ENCODE results near the gene LAMB1.
"Not testable (repeated sequence)": the region's sequence is repeated elsewhere in the genome, so short reads cannot be mapped to it uniquely, and the experiment has no call there.

LAMB1 gene

DNA sequence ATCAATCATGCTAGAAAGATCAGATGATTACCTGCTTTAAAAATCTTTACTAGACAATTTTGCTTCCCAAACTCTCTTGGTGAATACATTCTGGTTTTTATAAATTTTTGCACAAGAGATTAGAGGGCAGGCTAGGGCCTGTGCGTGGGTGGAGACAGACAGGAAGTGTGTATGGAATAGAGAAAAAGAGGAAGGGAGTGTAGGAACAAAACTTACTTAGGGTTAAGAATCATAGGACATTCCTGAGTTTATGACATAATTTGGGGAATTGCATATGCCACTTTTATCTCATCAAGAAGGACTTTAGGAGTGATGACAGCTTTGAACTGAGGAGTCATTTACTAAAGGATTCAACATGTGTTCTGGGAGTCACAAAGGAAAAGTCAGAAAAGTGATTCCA lies 31.3 kb downstream of the LAMB1 start:
- DNase-seq (ENCODE audit: low read depth in 2 of 2) = no peak

DNA sequence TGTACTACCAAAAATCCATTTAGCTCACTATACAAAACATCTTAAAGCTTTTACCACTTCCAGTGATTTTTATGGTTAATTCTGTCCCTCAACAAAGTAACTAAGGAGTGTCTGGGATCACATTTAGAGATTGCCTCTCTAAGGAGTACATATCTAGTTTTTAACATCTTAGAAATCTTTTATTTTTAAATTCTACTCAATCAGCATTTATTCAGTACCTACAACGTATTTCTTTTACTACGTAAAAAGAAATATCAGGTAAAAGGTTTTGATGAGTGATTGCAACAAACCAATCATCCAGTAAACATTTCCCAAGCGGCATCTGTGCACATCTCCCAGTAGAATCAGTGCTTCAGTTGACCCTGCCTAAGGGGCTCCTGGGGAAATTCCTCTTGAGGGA lies 31.9 kb downstream of the LAMB1 start:
- DNase-seq (ENCODE audit: low read depth in 2 of 2) = no peak

DNA sequence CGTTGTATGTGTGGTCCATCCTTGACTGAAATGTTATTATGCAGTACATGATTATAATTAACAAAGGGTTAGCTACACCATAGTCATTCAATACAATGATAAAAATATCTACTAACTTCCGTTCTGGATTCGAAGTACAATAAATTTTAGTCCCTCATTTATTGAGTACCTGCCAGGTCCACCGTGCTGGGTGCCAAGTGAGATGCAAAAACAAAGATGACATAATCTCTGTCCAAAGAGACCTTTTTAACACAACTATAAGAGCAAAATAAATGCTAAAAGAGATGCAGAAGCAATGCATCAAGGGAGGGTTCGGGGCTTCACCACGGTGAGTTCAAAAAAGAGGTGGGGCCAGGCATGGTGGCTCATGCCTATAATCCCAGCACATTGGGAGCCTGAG lies 33.1 kb downstream of the LAMB1 start:
- DNase-seq (ENCODE audit: low read depth in 2 of 2) = no peak

DNA sequence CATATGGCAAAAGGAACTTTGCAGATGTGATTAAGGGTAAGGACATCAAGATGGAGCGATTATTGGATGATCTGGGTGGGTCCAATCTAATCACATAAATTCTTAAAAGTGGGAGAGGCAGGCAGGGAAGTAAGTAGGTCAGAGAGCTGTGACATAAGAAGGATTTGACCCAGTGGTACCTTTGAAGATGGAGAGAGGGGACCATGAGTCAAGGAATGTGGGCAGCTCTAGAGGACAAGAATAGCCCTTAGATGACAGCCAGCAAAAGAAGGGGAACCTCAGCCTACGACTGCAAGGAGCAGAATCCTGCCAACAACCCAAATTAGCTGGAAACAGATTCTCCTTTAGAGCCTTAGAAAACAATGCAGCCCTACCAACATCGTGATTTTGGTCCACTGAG lies 34.5 kb downstream of the LAMB1 start:
- no peak for DNase-seq (ENCODE audit: low read depth in 2 of 2)

DNA sequence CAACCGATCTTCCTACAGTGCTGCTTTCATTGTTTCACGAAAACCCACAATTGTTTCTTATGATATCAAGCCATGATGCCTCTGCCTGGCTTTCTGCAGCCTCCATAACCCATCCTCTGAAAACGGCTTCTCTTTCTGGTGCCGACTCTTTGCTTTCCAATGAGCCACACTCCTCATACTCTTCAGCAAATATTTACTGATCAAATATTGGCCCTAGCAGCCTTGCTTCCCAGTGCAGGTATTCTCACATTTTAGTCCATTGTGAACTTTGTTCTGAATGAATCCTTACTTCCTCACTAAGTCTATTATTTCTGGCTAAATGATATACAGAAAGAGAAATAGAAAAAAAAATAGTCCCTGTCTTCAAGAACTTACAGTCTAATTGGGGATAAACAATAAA lies 35.5 kb downstream of the LAMB1 start:
- DNase-seq (ENCODE audit: low read depth in 2 of 2) = no peak

DNA sequence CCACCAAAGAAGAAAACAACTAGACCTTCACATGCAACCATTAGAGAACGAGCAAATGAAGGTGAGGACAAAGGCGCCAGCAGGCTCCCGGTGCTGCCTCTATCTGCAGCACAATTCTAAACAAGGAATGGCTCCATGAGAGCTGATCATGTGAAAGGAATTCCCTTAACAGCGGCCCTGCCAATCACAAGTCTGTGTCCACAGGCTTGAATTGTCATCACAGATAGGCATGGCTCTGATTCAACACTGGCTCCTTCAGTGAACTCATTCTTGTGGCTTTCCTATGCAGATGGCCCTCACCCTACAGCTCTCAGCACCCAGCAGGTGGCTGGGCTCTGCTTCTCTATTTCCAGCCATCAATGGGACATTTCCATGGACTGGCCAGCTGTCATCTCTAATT lies 36.2 kb downstream of the LAMB1 start:
- no peak for DNase-seq (ENCODE audit: low read depth in 2 of 2)

DNA sequence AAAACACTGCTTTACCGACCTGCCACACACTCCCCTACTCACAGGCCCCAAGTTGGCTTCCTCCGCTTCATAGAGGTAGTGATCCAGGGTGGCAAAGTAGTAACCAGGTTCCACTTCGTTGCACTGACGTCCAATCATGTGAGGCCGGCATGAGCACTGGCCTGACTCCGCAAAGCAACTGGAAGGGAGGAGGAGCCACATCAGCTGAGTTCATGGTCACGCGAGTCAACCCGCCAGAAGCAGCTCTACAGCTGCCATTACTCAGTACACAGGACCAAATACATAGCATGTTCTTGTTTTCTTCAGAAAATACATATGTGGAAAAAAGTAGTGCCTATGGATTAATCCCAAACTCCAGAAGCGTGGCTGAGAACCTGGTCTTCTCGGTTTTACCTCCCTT lies 38.5 kb downstream of the LAMB1 start:
- no peak for DNase-seq (ENCODE audit: low read depth in 2 of 2)

DNA sequence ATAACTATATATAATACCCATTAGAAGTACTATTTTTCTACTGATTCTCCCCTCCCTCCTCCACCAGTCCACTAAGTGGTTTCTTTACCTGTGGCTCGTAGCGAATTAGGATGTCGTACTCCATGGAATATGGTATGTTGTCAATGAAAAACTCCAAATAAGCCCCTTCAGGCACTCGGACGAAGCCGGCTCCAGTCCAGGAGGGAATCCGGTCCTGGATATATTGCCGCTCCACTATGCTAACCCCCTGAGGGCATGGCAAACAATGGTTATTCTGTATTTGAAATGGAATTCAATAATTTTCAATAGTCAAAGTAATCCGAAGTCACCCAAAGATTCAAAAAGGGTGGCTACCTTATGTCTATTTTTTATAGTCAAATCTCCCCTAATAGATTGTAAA lies 40.1 kb downstream of the LAMB1 start:
- DNase-seq (ENCODE audit: low read depth in 2 of 2) = no peak

DNA sequence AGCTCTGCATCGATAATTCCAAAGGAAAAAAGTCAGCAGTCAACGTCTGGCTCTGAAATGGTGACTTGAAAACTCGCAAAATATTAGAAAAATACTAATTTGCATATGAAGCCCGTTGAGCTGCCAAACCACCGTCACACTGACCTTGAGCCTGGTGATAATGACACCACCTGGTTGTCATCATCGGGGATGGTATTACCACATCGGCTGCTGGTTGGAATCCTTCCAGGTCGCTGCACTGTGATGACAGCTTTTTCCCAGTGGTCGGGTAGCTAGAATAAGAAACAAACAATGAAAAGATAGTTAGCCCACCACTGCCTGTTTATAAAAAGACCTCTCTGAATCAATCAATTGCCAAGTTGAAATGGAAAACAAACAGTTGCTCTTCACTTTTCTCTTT lies 41.6 kb downstream of the LAMB1 start:
- DNase-seq (ENCODE audit: low read depth in 2 of 2) = no peak

DNA sequence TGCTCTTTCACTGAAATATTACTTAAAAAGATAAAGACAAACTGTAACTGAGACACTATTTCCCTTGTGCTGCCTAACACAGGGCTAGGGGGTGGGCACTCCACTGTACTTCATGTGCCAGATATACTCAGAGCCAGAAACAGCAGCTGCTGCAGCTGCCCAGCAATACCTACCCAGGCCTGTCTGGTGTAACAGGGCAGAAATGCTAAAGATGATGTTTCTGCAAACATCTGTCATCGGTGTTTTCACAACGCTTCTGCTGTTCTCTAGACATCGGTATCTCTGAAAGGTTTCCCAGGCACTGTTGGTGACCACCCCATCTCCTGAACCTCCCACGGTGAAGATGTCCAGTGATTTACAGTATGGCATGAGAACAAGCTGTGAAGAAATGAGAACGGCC lies 42.7 kb downstream of the LAMB1 start:
- DNase-seq (ENCODE audit: low read depth in 2 of 2) = no peak

DNA sequence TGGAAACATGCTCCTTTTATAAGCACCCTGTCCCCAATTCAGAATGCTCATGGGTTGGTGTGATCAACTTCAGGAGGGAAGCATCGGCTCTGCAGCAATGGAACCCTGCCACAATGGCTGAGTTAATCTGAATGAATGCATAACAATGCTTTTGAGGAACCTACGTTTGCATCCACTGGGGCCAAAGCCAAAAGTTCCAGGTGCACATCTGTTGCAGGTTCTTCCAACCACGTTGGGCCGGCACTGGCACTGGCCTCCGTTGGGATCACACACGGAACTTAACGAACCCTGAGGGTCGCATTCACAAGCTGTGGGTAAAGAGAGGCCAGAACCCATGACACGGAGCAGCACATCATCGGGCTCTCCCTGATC lies 43.4 kb downstream of the LAMB1 start:
- DNase-seq (ENCODE audit: low read depth in 2 of 2) = no peak

DNA sequence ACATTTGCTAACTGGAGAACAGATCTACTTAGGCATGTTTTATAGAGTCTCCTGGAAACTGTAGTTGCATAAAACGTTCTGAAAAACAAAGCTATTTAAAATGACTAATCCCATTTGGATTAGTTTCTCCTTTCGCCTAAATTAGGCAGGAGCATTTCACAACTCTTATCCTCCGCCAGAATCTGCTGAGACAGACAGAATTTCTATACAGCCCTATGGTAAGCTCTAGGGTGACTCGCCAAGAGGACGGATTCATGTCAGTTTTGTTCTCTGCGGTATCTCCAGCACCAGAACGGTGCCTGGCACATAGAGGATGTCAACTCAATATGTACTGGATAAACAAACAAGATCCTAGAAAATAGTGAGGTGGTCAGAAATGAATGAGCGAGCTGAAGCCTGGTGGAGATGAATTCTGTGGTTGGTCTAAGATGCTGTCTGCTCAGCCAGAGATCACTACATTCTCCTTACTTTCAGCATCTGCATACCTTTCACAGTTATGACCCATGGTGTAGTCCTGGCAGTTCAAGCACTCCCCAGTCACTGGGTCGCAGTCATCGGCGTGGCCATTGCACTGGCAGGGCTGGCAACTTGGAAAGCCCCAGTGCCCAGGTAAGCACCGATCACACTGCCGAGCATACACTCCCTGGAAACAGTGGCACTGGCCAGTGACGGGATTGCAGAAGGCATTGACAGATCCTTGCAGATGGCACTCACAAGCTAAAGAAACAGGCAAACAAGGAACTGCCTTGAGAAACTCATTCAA lies 44.0 kb downstream of the LAMB1 start:
- DNase-seq (ENCODE audit: low read depth in 2 of 2) = no peak

DNA sequence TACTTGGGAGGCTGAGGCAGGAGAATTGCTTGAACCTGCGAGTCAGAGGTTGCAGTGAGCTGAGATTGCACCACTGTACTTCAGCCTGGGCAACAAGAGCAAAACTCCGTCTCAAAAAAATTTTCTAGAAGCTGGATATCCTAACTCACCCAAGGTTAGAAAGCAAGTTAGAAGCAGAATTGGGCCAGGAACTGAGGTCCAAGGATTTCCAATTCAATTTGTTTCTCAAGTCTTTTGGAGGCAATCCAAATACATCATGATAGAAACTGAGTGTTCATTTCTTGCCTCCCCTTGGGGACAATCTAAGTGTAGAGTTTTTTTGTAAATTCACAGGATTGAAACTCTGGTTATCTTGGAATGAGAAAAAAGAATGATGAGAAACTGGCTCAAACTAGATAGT lies 45.5 kb downstream of the LAMB1 start:
- DNase-seq (ENCODE audit: low read depth in 2 of 2) = no peak

DNA sequence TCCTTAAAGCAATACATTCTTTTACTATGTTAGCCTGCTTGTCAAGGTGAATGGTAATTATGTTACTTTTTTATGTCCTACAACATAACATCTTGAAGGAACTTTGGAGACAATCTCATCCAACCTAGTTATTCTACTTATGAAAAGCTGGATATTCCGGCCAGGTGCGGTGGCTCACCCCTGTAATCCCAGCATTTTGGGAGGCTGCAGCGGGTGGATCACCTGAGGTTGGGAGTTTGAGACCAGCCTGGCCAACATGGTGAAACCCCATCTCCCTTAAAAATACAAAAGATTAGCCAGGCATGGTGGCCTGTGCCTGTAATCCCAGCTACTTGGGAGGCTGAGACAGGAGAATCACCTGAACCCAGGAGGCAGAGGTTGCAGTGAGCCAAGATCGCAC lies 46.0 kb downstream of the LAMB1 start:
- DNase-seq (ENCODE audit: low read depth in 2 of 2) = not testable (repeated sequence)

DNA sequence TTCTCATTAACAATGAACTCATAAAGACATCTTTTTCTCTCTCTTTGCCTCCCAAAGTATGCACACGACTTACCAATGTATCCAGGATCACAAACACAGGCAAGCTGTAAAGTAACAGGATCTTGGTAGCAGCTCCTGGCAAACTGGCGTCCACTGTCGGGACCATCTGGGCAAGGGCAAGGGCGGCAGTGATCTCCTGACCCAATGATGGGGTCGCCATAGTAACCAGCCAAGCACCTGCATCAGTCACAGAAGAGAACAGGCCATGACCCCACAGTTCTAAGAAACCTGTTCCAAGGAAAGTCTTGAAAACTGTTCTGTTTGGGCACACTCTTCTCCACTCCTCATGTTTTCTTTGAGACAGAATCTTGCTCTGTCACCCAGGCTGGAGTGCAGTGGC lies 47.6 kb downstream of the LAMB1 start:
- DNase-seq (ENCODE audit: low read depth in 2 of 2) = no peak

DNA sequence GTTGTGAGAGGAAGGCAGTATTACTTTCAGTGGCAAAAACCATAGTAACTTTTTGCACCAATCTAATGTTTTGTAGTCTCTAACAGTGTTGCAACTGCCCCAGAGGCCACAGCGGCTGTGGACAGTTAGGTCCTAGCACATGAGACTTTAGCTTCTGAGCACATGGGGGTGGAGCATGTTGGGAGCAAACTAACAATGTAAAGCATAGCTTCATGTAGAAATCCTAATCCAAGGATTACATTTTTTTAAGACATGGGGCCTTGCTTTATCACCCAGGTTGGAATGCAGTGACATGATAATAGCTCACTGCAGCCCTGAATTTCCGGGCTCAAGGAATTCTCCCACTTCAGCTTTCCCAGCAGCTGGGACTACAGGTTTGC lies 49.0 kb downstream of the LAMB1 start:
- DNase-seq (ENCODE audit: low read depth in 2 of 2) = no peak

DNA sequence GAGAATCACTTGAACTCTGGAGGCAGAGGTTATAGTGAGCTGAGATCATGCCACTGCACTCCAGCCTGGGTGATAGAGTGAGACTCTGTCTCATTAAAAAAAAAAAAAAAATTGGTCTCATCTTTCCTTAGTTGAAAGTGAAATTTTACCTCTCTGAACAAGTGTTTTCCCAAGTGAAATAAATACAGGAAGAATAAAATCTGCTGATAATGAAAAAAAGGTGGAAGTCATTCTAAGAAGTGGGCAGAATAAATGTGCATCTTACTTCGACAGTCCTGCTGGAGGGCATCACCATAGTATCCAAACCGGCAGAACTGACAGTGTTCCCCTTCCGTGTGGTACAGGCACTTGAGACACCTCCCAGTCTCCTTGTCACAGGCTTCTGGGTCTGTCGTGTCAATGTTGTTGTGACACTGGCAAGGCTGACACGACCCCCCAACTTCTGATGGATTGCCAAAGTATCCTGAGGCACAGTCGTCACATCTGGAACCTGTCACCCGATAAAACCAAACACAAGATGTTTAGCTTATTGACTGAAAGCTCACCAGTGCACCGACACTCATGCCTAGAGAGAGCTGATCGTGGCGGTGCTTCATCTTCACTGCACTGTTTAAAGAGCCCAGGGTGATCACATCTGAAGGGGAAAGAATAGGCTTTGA lies 49.6 kb downstream of the LAMB1 start:
- DNase-seq (ENCODE audit: low read depth in 2 of 2) = no peak

DNA sequence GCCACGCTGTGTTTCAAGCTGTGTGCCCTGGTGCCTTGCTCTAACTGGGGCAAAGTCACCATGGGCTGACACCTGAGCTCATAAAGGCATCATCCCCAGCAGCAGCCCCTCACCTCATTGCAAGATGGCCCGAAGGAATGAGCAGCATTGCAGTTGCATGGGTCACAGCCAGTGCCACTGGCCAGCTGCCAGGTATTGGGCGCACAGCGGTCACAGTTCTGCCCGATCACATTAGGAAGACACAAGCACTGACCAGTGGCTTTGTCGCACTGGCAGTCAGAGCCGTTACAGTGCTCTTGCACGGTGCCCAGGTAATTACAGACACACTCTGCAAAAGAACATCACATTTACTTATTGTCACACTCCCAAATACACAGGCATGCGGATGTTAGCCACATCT lies 51.1 kb downstream of the LAMB1 start:
- DNase-seq (ENCODE audit: low read depth in 2 of 2) = no peak

DNA sequence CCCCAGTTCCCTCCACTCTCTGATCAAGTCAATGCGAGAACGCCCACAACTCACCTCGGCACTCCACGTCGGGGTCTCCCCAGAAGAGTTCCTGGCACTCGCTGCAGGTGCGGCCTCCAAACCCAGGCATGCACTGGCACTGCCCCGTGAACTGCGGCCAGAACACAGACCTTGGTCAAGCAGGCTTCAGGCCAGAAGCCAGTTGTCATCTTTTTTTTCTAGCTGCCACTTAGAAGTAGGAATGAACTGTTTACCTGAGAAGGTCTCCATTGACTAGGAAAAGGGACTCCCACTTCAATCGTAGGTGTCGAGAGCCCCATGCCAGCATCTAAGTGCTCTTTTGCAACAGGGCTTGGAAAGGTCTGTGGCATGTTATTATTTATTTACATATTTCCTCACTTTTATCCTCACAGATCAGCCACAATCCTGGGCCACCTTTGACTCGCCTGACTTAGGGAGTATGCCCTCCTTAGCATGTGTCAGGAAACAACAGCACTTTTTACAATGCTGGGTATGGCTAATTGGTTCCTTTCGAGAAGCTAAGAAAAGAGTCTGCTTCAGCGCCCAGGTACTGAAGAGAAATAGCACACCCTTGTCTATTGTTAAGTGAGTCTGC lies 51.7 kb downstream of the LAMB1 start:
- DNase-seq (ENCODE audit: low read depth in 2 of 2) = no peak

DNA sequence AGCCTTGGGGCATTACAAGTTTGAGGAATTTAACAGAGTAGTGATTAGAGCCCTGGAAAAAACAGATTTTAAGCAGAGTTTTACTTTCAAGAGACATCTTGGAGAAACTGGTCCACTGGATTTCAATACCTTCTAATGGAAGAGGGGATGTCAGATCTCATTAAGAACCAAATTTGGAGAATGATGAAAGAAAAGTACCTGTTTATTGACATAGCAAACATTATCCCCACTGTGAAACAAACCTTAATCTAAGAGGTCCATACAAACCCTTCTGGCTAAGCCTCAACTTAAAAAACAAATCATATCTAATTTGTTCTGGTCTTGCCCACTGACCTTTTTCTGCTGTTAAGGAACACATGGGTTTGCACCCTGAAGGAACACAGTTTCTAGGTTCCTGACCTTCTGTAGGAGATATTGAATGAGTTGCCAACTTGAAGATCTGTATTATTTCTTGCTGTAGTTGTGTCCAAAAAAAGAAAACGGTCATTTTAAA lies 53.5 kb downstream of the LAMB1 start:
- DNase-seq (ENCODE audit: low read depth in 2 of 2) = no peak

DNA sequence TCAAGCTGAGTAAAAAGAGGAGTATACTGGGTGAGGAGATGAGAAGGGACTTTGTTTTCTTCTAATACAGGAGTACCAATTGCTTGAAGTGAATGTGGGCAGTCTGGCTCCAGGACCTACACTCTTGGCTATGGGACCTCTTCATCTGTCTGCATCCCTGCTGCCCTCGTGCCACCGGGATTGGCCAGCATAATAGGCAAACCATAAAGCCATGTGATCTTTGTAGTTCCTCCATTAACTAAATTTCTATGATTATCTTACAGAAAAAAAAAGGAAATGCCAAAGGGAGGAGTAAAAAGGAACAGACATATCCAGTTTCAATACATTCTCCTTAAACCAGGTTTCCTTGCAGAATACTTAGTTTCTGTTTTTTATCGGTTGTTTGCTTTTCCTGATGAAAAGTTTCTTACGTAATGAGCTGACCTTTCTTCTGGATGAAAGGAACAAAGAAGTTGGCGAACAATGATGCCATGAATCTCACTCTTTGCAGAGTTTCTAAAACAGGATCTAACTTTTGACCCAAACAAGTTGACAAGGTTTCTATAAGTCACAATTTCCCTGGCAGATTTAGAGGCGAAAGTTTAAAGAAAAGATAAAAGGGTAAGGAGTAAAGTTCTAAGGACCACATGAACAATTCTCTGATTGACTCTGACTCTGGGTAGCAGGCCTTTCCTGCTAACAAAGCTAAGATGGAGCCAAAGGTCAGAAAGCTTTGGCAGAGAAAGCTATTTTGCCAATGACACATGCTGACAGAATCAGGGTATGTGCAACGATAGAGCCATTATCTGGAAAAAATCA lies 54.1 kb downstream of the LAMB1 start:
- DNase-seq (ENCODE audit: low read depth in 2 of 2) = no peak

DNA sequence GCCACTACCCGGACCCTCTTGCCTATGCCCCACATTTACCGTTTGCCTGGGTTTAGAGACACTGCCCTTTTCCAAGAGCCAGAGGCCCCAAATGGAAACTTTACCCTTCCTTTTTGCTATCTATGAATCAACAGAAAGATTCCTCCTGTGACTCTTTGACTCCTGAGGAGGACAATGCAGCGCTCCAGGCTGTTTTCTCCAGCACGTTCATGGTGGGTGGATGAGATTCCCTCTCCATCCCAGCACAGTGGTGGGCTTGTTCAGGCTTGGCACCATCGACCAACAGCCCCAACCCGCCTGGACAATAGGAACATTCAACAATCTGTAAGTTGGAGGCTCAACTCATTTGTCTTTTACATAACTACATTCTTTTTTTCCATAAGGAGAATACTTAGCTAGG lies 56.1 kb downstream of the LAMB1 start:
- DNase-seq (ENCODE audit: low read depth in 2 of 2) = no peak
